ENCODE measurements around the gene IFNGR2.

DNA sequence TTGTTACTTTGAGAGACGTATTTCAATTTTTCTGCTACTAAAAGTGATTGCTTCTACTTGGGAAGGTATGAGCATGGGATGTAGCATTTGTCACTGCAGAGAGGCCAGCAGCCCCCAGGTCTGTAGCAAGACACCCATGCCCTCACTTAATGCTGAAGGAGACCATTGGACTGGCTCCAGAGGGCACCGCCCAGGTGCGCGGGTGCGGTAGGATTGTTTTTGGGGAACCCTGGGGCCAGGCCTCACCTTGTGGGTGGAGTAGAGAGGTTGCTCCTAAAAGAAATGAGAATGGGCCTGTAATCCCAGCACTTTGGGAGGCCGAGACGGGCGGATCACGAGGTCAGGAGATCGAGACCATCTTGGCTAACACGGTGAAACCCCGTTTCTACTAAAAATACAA lies 30.6 kb upstream of the IFNGR2 start:
- TF ChIP-seq GATA2 (IDR thresholded peaks at IDR 0.05; ENCODE audit: low read depth, low read length) (no peak), GATA3 (IDR thresholded peaks at IDR 0.05; ENCODE audit: low read depth, low read length) (no peak)
